Endothelial cell of umbilical vein (primary cell): Measurements from ENCODE around the gene PRR7. TPM values are rescaled to one million over a fixed set of nuclear protein-coding genes. Genes with fewer than 3 reads are reported as not detected.
A peak's percentile ranks its signal among the peaks of the same experiment; 100 is the strongest.

Experiments used
- BruUV-seq: library from RNA; stranded (reverse); fragments of 400-500 nt; replicated peaks from 2 replicates; lab custom pipeline; 2021; lab: Mats Ljungman, UMichigan
- CTCF ChIA-PET: fragments of 300-600, 350-600 bp; sonication (Branson Sonifier 250); formaldehyde crosslinking; loops from one replicate; lab custom pipeline; 2021; ENCODE audit warnings: antibody characterized with exemption, inconsistent platforms; lab: Charles Lee
- POLR2A ChIA-PET: fragments of 300-600, 350-600 bp; sonication (Branson Sonifier 250); formaldehyde crosslinking; loops from one replicate; lab custom pipeline; 2021; ENCODE audit warnings: antibody characterized with exemption, inconsistent platforms; lab: Charles Lee
- DNase-seq: peaks from one replicate; pipeline ENCODE4 v3.0.0-alpha.2; 2011; ENCODE audit warnings: low read depth, low spot score
- FAIRE-seq: peaks from 2 replicates; lab custom pipeline; 2011; peaks lifted over from hg19 to GRCh38; lab: Jason Lieb, UNC
- H2AFZ ChIP-seq: 2 replicates; pipeline ENCODE4 v1.6.0; 2012; ENCODE audit warnings: low read depth, low read length, control low read depth, inconsistent platforms
- H3K27ac ChIP-seq: 2 replicates; pipeline ENCODE4 v1.5.1; 2011; ENCODE audit warnings: low read depth, mild to moderate bottlenecking, control low read depth, low read length, moderate library complexity; ENCODE audit not compliant: insufficient read depth
- H3K27me3 ChIP-seq, 2 experiments: 2 replicates each; pipeline versions ENCODE4 v1.6.0 to v1.6.1; 2011; ENCODE audit warnings: low read length in 2 of 2, mixed read lengths in 1 of 2; ENCODE audit not compliant: control insufficient read depth in 2 of 2, insufficient read depth in 2 of 2
- H3K36me3 ChIP-seq, 2 experiments: 2 replicates in 1 of 2; 3 replicates in 1 of 2; pipeline ENCODE4 v1.5.1; 2011; ENCODE audit warnings: low read length in 2 of 2, mild to moderate bottlenecking in 1 of 2, moderate library complexity in 1 of 2; ENCODE audit not compliant: control insufficient read depth in 2 of 2, insufficient read depth in 2 of 2; ENCODE audit errors: extremely low read depth in 1 of 2
- H3K4me1 ChIP-seq: 3 replicates; pipeline ENCODE4 v1.5.1; 2011; ENCODE audit warnings: mild to moderate bottlenecking, low read length; ENCODE audit not compliant: control insufficient read depth, insufficient read depth; ENCODE audit errors: extremely low read depth
- H3K4me2 ChIP-seq: 2 replicates; pipeline ENCODE4 v1.6.1; 2011; ENCODE audit warnings: low read length, control low read depth, mixed read lengths; ENCODE audit not compliant: insufficient read depth
- H3K4me3 ChIP-seq, 3 experiments: fragments of 200-600 bp in 1 of 3; sonication (generic), shearing (Covaris generic) in 1 of 3; replicated peaks in 1 of 3; 2 replicates each; pipeline ENCODE4 v1.5.1; 2011 to 2016; ENCODE audit warnings: control low read depth in 3 of 3, low read length in 3 of 3, mild to moderate bottlenecking in 2 of 3, inconsistent platforms in 1 of 3, low read depth in 1 of 3, moderate library complexity in 1 of 3; ENCODE audit not compliant: insufficient read depth in 1 of 3
- H3K79me2 ChIP-seq: 2 replicates; pipeline ENCODE4 v1.6.0; 2012; ENCODE audit warnings: low read length, inconsistent platforms; ENCODE audit not compliant: control insufficient read depth, insufficient read depth
- H3K9ac ChIP-seq: replicated peaks from 2 replicates; pipeline ENCODE3; 2011; ENCODE audit warnings: low read length, control low read depth; ENCODE audit not compliant: insufficient read depth; ENCODE audit errors: extremely low read depth
- H3K9me1 ChIP-seq: replicated peaks from 3 replicates; pipeline ENCODE4 v1.6.0; 2011; ENCODE audit warnings: mild to moderate bottlenecking, low read length; ENCODE audit not compliant: control insufficient read depth, insufficient read depth; ENCODE audit errors: extremely low read depth
- H3K9me3 ChIP-seq: replicated peaks from 2 replicates; pipeline ENCODE4 v1.5.1; 2012; ENCODE audit warnings: low read length, inconsistent platforms; ENCODE audit not compliant: control insufficient read depth, insufficient read depth
- H4K20me1 ChIP-seq: replicated peaks from 2 replicates; pipeline ENCODE3; 2011; ENCODE audit warnings: mild to moderate bottlenecking, low read length; ENCODE audit not compliant: control insufficient read depth, insufficient read depth; ENCODE audit errors: extremely low read depth
- EZH2 ChIP-seq: IDR thresholded peaks from 2 replicates; pipeline ENCODE4 v1.6.1; 2012; ENCODE audit warnings: borderline replicate concordance, low read depth, mild to moderate bottlenecking, moderate library complexity, low read length, inconsistent platforms; ENCODE audit not compliant: severe bottlenecking
- FOS ChIP-seq: IDR thresholded peaks from 2 replicates; pipeline ENCODE4 v1.6.1; 2011; ENCODE audit warnings: mild to moderate bottlenecking, low read length, moderate library complexity, borderline replicate concordance; ENCODE audit not compliant: insufficient read depth
- MYC ChIP-seq: IDR thresholded peaks from one replicate; pipeline ENCODE4 v1.6.1; 2011; ENCODE audit warnings: mild to moderate bottlenecking, low read depth, low read length
- POLR2A ChIP-seq: IDR thresholded peaks from 2 replicates; pipeline ENCODE4 v1.6.1; 2012; ENCODE audit warnings: low read depth, mild to moderate bottlenecking, control low read depth, low read length
- POLR2AphosphoS5 ChIP-seq: IDR thresholded peaks from 2 replicates; pipeline ENCODE4 v1.6.1; 2012; ENCODE audit warnings: low read depth, mild to moderate bottlenecking, control low read depth, low read length, moderate library complexity; ENCODE audit not compliant: insufficient read depth
- dilution Hi-C: fragments of 300-500 bp; cut with MboI; formaldehyde crosslinking; loops from one replicate; pipeline ENCODE4 v1.15.0; 2019; ENCODE audit warnings: low sequenced_read_pairs; ENCODE audit not compliant: extremely low pct_ligation_motif_present
- intact Hi-C: fragments of 100-400 bp; cut with micrococcal nuclease; formaldehyde crosslinking; loops from one replicate; pipeline ENCODE4 v1.10.0; 2022
- polyA plus RNA-seq, 4 experiments: library from polyadenylated mRNA; depleted of rRNA in 3 of 4; stranded (reverse) in 3 of 4; unstranded in 1 of 4; fragments of >200 nt; gene quantifications; 2 replicates each; pipeline versions ENCODE4 v1.2.1 to v1.2.3, GENCODE V29; 2011 to 2012; ENCODE audit warnings: missing spikeins in 1 of 4
- total RNA-seq: library from RNA; stranded (reverse); gene quantifications from 2 replicates; pipeline ENCODE4 v1.2.3, GENCODE V29; 2021

PRR7 gene
- total and polyA plus RNA-seq, 2 donors (not counting 3 experiments of a cell fraction or from before 2014, with no cell fraction given) = 6.5 to 6.6 TPM

DNA sequence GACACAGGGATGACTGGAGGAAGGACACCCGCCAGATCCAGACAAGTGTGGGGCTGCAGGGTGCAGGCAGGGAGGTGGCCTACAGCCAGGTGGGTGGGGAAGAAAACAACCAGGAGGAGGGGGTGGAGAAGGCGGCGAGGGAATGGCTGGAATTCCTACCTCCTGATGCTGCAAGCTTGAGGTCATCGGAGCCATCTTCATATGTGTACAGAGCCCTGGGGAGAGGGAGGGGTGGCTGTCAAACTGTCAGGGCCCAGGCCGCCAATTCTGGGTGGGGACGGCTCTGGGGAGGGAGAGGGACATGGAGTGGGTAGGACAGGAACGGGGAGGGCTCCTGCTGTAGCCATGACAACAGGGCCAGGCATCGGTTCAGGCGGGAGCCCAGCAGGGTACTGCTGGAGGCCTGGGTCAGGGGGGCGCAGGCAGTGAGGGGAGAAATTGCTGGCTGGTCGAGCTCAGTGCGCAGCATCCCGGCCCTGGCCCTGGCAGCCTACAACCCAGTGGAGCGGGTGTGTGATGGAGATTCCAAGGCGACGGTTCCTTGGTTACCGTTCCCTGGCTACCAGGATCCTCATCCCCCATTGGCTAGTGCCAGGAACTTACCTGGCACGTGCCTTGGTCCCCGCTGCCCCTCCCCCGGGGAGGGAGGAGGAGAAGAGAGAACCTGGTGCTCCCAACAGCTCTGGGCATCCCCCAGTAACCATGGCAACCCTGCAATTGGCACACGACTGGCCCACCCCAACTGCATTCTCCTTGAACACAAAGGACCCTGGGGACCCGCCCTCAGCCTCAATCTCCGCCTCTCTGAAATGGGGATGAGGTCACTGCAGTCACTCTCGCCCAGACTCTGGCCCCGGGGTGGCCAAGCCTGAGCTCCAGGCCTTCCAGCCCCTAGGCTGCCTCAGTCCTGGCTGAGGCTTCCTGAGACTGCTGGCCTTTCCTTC, 22.3 kb downstream of the PRR7 start:
- Histone ChIP-seq H3K27me3 (no peaks in the 10 kb centered on the region), H4K20me1 (no peaks in the 10 kb centered on the region), H3K4me1 (peaks cover 31% of the 10 kb centered on the region), H3K27ac (peak overlapping the region; percentile 16), H2AFZ (no peak overlapping the region), H3K9ac (no peak overlapping the region), H3K4me2 (no peak overlapping the region), H3K79me2 (peaks cover 49% of the 10 kb centered on the region), H3K4me3 (no peak overlapping the region), H3K9me1 (no peaks in the 10 kb centered on the region), H3K9me3 (no peaks in the 10 kb centered on the region), H3K36me3 (peaks cover 16 to 34% of the 10 kb centered on the region in 2 experiments)
- ChIA-PET CTCF (interaction anchor here (0.7 to 4.5 kb wide), 5 partner anchors 12 to 78 kb away, joined by 3 to 57 read pairs (median 3); no protein-coding TSS in a partner anchor), POLR2A (no interaction called here)
- dilution Hi-C loops (no loop called here), intact Hi-C loops (no loop called here)
- FAIRE-seq (no peak), DNase-seq (no peak)
- BruUV-seq = no TSS peak
- TF ChIP-seq POLR2A = peak; percentile 29
- no peak for TF ChIP-seq MYC
- no peak for TF ChIP-seq EZH2
- TF ChIP-seq POLR2AphosphoS5 = peak; percentile 17
- TF ChIP-seq FOS = no peak
